H1 (cell line): Measurements from ENCODE around the gene ARHGAP6. TPM values are rescaled to one million over a fixed set of nuclear protein-coding genes. Genes with fewer than 3 reads are reported as not detected.

Experiments used
- POLR2AphosphoS5 ChIP-seq: IDR thresholded peaks from 2 replicates; pipeline ENCODE4 v1.6.1; 2011; ENCODE audit warnings: low read depth, low read length
- SP4 ChIP-seq: IDR thresholded peaks from 2 replicates; pipeline ENCODE4 v1.6.1; 2012; ENCODE audit warnings: low read length, inconsistent platforms
- SUZ12 ChIP-seq: fragments of 200-600 bp; sonication (generic); IDR thresholded peaks from 2 replicates; pipeline ENCODE4 v1.6.1; 2012; ENCODE audit warnings: mild to moderate bottlenecking, inconsistent platforms, low read length, moderate library complexity, mixed read lengths
- YY1 ChIP-seq: IDR thresholded peaks from 2 replicates; pipeline ENCODE4 v1.6.1; 2011; ENCODE audit warnings: low read depth, mild to moderate bottlenecking, low read length
- polyA plus RNA-seq, 7 experiments: library from polyadenylated mRNA; depleted of rRNA in 3 of 7; stranded (reverse) in 5 of 7; unstranded in 2 of 7; fragments of >200 nt in 5 of 7; fragments of 200-250 nt in 2 of 7; gene quantifications; 1 replicate in 5 of 7; 2 replicates in 1 of 7; 4 replicates in 1 of 7; pipeline versions ENCODE4 v1.2.1 to v1.2.3, GENCODE V29; 2011 to 2013; ENCODE audit warnings: missing spikeins in 2 of 7, mixed read lengths in 2 of 7
- total RNA-seq: library from RNA; stranded (reverse); fragmentation: NEBNext Ultra II Directional; extraction: Animal tissue kit (Norgen Biotek cat#: 25700); gene quantifications from 2 replicates; pipeline ENCODE4 v1.2.1, GENCODE V29; 2021
- TF ChIP-seq, protein P1 (sequence below), 3 experiments: IDR thresholded peaks; 1 replicate in 2 of 3; 2 replicates in 1 of 3; pipeline versions ENCODE4 v1.5.1 to v1.6.1; 2011; ENCODE audit warnings: low read length in 3 of 3, mild to moderate bottlenecking in 3 of 3, inconsistent platforms in 2 of 3, low read depth in 1 of 3, moderate library complexity in 1 of 3; ENCODE audit not compliant: insufficient read depth in 1 of 3; ENCODE audit errors: control extremely low read depth in 1 of 3

Gene ARHGAP6
- total and polyA plus RNA-seq, 2 of the 8 experiments (the other 6 are each of a cell fraction or from before 2014, with no cell fraction given), result 0.35 to 0.82 TPM

DNA sequence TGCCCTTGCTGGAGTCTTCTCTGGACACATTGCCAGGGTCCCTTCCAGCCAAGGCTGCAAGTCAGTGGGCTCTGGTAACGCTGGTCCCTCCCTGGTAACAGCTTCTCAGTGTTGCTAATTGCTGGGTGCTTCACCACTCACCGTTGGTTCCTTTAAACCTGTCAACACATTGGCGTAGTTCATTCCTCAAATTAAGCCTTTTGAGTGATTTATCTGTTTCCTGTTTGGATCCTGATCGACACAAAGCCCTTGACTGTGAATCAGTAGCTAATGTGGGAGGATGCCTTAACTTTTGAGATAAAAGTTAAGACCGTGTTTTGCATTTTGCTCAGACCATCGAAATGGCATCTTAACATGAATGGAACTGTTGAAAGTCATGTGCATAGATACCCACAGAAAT is 246.6 kb downstream of the ARHGAP6 start (continued):
- TF ChIP-seq, protein P1, sequence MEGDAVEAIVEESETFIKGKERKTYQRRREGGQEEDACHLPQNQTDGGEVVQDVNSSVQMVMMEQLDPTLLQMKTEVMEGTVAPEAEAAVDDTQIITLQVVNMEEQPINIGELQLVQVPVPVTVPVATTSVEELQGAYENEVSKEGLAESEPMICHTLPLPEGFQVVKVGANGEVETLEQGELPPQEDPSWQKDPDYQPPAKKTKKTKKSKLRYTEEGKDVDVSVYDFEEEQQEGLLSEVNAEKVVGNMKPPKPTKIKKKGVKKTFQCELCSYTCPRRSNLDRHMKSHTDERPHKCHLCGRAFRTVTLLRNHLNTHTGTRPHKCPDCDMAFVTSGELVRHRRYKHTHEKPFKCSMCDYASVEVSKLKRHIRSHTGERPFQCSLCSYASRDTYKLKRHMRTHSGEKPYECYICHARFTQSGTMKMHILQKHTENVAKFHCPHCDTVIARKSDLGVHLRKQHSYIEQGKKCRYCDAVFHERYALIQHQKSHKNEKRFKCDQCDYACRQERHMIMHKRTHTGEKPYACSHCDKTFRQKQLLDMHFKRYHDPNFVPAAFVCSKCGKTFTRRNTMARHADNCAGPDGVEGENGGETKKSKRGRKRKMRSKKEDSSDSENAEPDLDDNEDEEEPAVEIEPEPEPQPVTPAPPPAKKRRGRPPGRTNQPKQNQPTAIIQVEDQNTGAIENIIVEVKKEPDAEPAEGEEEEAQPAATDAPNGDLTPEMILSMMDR (IDR thresholded peaks at IDR 0.05; ENCODE audit: control extremely low read depth in 1 of 3, insufficient read depth in 1 of 3, low read depth in 1 of 3, low read length in 3 of 3), result no peak
- TF ChIP-seq SP4 (no peak), SUZ12 (no peak), YY1 (no peak), POLR2AphosphoS5 (no peak)
